Prostate gland (tissue), 2 donors: ENCODE measurements around the gene NSRP1. TPM values are rescaled to one million over a fixed set of nuclear protein-coding genes. Genes with fewer than 3 reads are reported as not detected.

Experiments used
- DNase-seq: peaks from one replicate; pipeline ENCODE4 v3.0.0-alpha.2; 2019; ENCODE audit warnings: low spot score
- H3K27ac ChIP-seq, 2 donors: fragments of 200-600 bp; sonication (generic); 2 replicates each; pipeline ENCODE4 v1.5.1; 2017 to 2019
- H3K27me3 ChIP-seq: fragments of 200-600 bp; sonication (generic); replicated peaks from 2 replicates; pipeline ENCODE4 v1.5.1; 2019; ENCODE audit not compliant: insufficient read depth
- H3K36me3 ChIP-seq, 2 donors: fragments of 200-600 bp; sonication (generic); 1 replicate in 1 of 2; 2 replicates in 1 of 2; pipeline versions ENCODE4 v1.5.1 to v1.8.1; 2017 to 2019
- H3K4me1 ChIP-seq: fragments of 200-600 bp; sonication (generic); replicated peaks from 2 replicates; pipeline ENCODE4 v1.5.1; 2019
- H3K4me3 ChIP-seq, 2 donors: fragments of 200-600 bp; sonication (generic); 2 replicates each; pipeline ENCODE4 v1.5.1; 2017 to 2019
- H3K9me3 ChIP-seq: fragments of 200-600 bp; sonication (generic); 2 replicates; pipeline ENCODE4 v1.5.1; 2017
- CTCF ChIP-seq, 4 experiments: fragments of 200-600 bp in 2 of 4; fragments of 450-650 bp in 2 of 4; sonication (generic) in 2 of 4; IDR thresholded peaks; 1 replicate in 3 of 4; 2 replicates in 1 of 4; pipeline ENCODE4 v1.5.1; 2016 to 2019; ENCODE audit warnings: antibody characterized with exemption in 4 of 4, mild to moderate bottlenecking in 2 of 4, moderate library complexity in 2 of 4
- POLR2A ChIP-seq: fragments of 450-650 bp; IDR thresholded peaks from one replicate; pipeline ENCODE4 v1.6.1; 2016; ENCODE audit warnings: antibody characterized with exemption, mild to moderate bottlenecking
- POLR2AphosphoS5 ChIP-seq: sonication (generic); formaldehyde crosslinking; IDR thresholded peaks from one replicate; pipeline ENCODE4 v1.6.1; 2017; ENCODE audit warnings: antibody characterized with exemption
- WGBS: methylation state at CpG from one replicate; pipeline ENCODE4 v1.1.5; 2018; 5-methylcytosine and 5-hydroxymethylcytosine counted together
- intact Hi-C: fragments of 100-400 bp; cut with DNase I; formaldehyde crosslinking; loops from one replicate; pipeline ENCODE4 v1.14.2; 2022
- total RNA-seq, 2 donors: library from RNA; depleted of rRNA; stranded (reverse); fragments of >200 nt; gene quantifications; one replicate each; pipeline ENCODE4 v1.1.0, GENCODE V29; 2016

The NSRP1 gene
- total RNA-seq, 2 donors from 2014 or later: 21.1 TPM

GRCh38 chr17:30091771-30092170 is 24.8 kb upstream of the NSRP1 start:
- no peaks in the 10 kb centered on the region for H3K9me3 ChIP-seq
- no peak overlapping the region for H3K4me3 ChIP-seq
- no peaks in the 10 kb centered on the region for H3K36me3 ChIP-seq
- 78% methylated on average over 6 of the region's 6 CpGs for WGBS
- H3K27me3 ChIP-seq: no peaks in the 10 kb centered on the region
- intact Hi-C loops: loop anchor here (10.0 kb wide), 1 partner anchor 287 kb away; no protein-coding TSS in a partner anchor
- no peak overlapping the region for H3K27ac ChIP-seq
- no peak for TF ChIP-seq CTCF (IDR thresholded peaks at IDR 0.05)
- DNase-seq: no peak
- H3K4me1 ChIP-seq: no peaks in the 10 kb centered on the region

GRCh38 chr17:30092886-30093285 is 23.7 kb upstream of the NSRP1 start:
- no peak for DNase-seq
- no peaks in the 10 kb centered on the region for H3K4me1 ChIP-seq
- H3K36me3 ChIP-seq: no peaks in the 10 kb centered on the region
- H3K9me3 ChIP-seq: no peaks in the 10 kb centered on the region
- TF ChIP-seq POLR2AphosphoS5 (no peak), CTCF (IDR thresholded peaks at IDR 0.05) (no peak), POLR2A (no peak)
- intact Hi-C loops: loop anchor here (10.0 kb wide), 1 partner anchor 288 kb away; no protein-coding TSS in a partner anchor
- H3K27me3 ChIP-seq: no peaks in the 10 kb centered on the region
- H3K27ac ChIP-seq: no peak overlapping the region
- H3K4me3 ChIP-seq: no peak overlapping the region

GRCh38 chr17:30093463-30094147 is 23.0 kb upstream of the NSRP1 start:
- Histone ChIP-seq H3K4me1 (no peaks in the 10 kb centered on the region), H3K4me3 (no peak overlapping the region), H3K27ac (no peak overlapping the region), H3K36me3 (no peaks in the 10 kb centered on the region), H3K27me3 (no peaks in the 10 kb centered on the region), H3K9me3 (no peaks in the 10 kb centered on the region)
- intact Hi-C loops: loop anchor here (10.0 kb wide), 1 partner anchor 289 kb away; no protein-coding TSS in a partner anchor
- TF ChIP-seq POLR2A (no peak), CTCF (IDR thresholded peaks at IDR 0.05) (peak; percentile 41 to 75 (median 63)), POLR2AphosphoS5 (no peak)
- peak; percentile 15 for DNase-seq
- WGBS: 20% methylated on average over 12 of the region's 12 CpGs

- TF ChIP-seq POLR2A: no peak
- TF ChIP-seq CTCF (IDR thresholded peaks at IDR 0.05): peak in 2 of 4 experiments; percentile 19 to 47
- DNase-seq: no peak
- WGBS: 48% methylated on average over 4 of the region's 4 CpGs
- Histone ChIP-seq H3K9me3 (no peaks in the 10 kb centered on the region), H3K4me3 (no peak overlapping the region), H3K27me3 (no peaks in the 10 kb centered on the region), H3K27ac (no peak overlapping the region), H3K4me1 (no peaks in the 10 kb centered on the region), H3K36me3 (no peaks in the 10 kb centered on the region)
- intact Hi-C loops: loop anchor here (10.0 kb wide), 1 partner anchor 291 kb away; no protein-coding TSS in a partner anchor
Measured at GRCh38 chr17:30095507-30096244, 20.9 kb upstream of the NSRP1 start.
